NCI-H2029 treated with DMSO at 0.1 percent for 48 hours (cell line): ENCODE results near the gene POU5F1.
"Not testable (repeated sequence)": the region's sequence is repeated elsewhere in the genome, so short reads cannot be mapped to it uniquely, and the experiment has no call there.

Experiments
- DNase-seq: peaks from one replicate; lab custom pipeline; 2025; lab: John Stamatoyannopoulos, UW

The POU5F1 gene

GRCh38 chr6:31165986-31166385 is 4.5 kb downstream of the POU5F1 start:
- no peak for DNase-seq

GRCh38 chr6:31165064-31165832 is 5.2 kb downstream of the POU5F1 start:
- not testable (repeated sequence) for DNase-seq

GRCh38 chr6:31164475-31165063 is 5.9 kb downstream of the POU5F1 start:
- not testable (repeated sequence) for DNase-seq

GRCh38 chr6:31163922-31164321 is 6.6 kb downstream of the POU5F1 start:
- DNase-seq: no peak

GRCh38 chr6:31162463-31163165 is 7.9 kb downstream of the POU5F1 start:
- no peak for DNase-seq

- DNase-seq: no peak
These were observed 9.0 kb downstream of the POU5F1 start for GRCh38 chr6:31161216-31162126.

- no peak for DNase-seq
These were observed 11.3 kb downstream of the POU5F1 start for GRCh38 chr6:31158863-31159855.

- peak; percentile 98 for DNase-seq
These were observed 12.2 kb downstream of the POU5F1 start, which contains the start of gene TCF19 for GRCh38 chr6:31158140-31158862. Gene TCF19 (plus strand): TSS chr6:31158589. CDS start chr6:31159470, 881 bp downstream.

- DNase-seq: no peak
These were observed 12.9 kb downstream of the POU5F1 start, which contains the start of gene CCHCR1 for GRCh38 chr6:31157513-31158139. Gene CCHCR1 (minus strand): TSS chr6:31157802. CDS start chr6:31157600, 202 bp downstream.

- no peak for DNase-seq
These were observed 13.8 kb downstream of the POU5F1 start for GRCh38 chr6:31156641-31157040.

GRCh38 chr6:31154436-31154835 is 16.0 kb downstream of the POU5F1 start:
- no peak for DNase-seq

GRCh38 chr6:31152781-31153180 is 17.7 kb downstream of the POU5F1 start:
- peak; percentile 64 for DNase-seq

- DNase-seq: no peak
These were observed 20.5 kb downstream of the POU5F1 start for GRCh38 chr6:31149827-31150447.

- no peak for DNase-seq
These were observed 25.1 kb downstream of the POU5F1 start for GRCh38 chr6:31145386-31145785.

GRCh38 chr6:31144970-31145340 is 25.5 kb downstream of the POU5F1 start:
- no peak for DNase-seq

- DNase-seq: no peak
These were observed 26.0 kb downstream of the POU5F1 start for GRCh38 chr6:31144296-31144969.

GRCh38 chr6:31143148-31143547 is 27.3 kb downstream of the POU5F1 start:
- no peak for DNase-seq

GRCh38 chr6:31142361-31142761 is 28.1 kb downstream of the POU5F1 start:
- no peak for DNase-seq
